Neural cell (in vitro differentiated cells): ENCODE measurements around the gene PRELP. TPM values are rescaled to one million over a fixed set of nuclear protein-coding genes. Genes with fewer than 3 reads are reported as not detected.

Source experiments
- H2AFZ ChIP-seq: fragments of 200-600, 300-800 bp; sonication (generic), shearing (Covaris generic); 2 replicates; pipeline ENCODE4 v1.6.0; 2014; ENCODE audit warnings: low read depth, mild to moderate bottlenecking, antibody characterized with exemption, low read length, moderate library complexity
- H3F3A ChIP-seq: fragments of 200-600 bp; shearing (Covaris generic); 2 replicates; pipeline ENCODE4 v1.6.1; 2016; ENCODE audit warnings: mild to moderate bottlenecking, moderate library complexity, mixed read lengths, antibody characterized with exemption, low read length; ENCODE audit not compliant: insufficient read depth, poor library complexity, severe bottlenecking
- H3K27ac ChIP-seq: fragments of 200-600, 300-800 bp; sonication (generic), shearing (Covaris generic); 2 replicates; pipeline ENCODE4 v1.5.1; 2014; ENCODE audit warnings: mild to moderate bottlenecking, low read length, moderate library complexity
- H3K27me3 ChIP-seq: fragments of 300-800, 200-600 bp; sonication (generic), shearing (Covaris generic); 2 replicates; pipeline ENCODE4 v1.6.0; 2014; ENCODE audit warnings: mild to moderate bottlenecking, low read depth, low read length, moderate library complexity; ENCODE audit not compliant: insufficient read depth
- H3K36me3 ChIP-seq: fragments of 300-800, 200-600 bp; sonication (generic), shearing (Covaris generic); 2 replicates; pipeline ENCODE4 v1.5.1; 2014; ENCODE audit warnings: mild to moderate bottlenecking, antibody characterized with exemption, low read length, moderate library complexity; ENCODE audit not compliant: insufficient read depth
- H3K4me2 ChIP-seq: fragments of 300-800, 200-600 bp; sonication (generic), shearing (Covaris generic); 2 replicates; pipeline ENCODE4 v1.6.0; 2014; ENCODE audit warnings: mild to moderate bottlenecking, low read length
- H3K4me3 ChIP-seq: fragments of 300-800, 200-600 bp; sonication (generic), shearing (Covaris generic); 2 replicates; pipeline ENCODE4 v1.5.1; 2014; ENCODE audit warnings: mild to moderate bottlenecking, low read length, moderate library complexity
- H3K79me2 ChIP-seq: fragments of 200-600 bp; shearing (Covaris generic); replicated peaks from 2 replicates; pipeline ENCODE4 v1.6.0; 2014; ENCODE audit warnings: mild to moderate bottlenecking, low read length, moderate library complexity; ENCODE audit not compliant: insufficient read depth
- H3K9ac ChIP-seq: fragments of 300-800, 200-600 bp; sonication (generic), shearing (Covaris generic); 2 replicates; pipeline ENCODE4 v1.6.1; 2016; ENCODE audit warnings: mild to moderate bottlenecking, low read length, mixed read lengths
- H3K9me2 ChIP-seq: fragments of 200-600 bp; shearing (Covaris generic); 2 replicates; pipeline ENCODE4 v1.6.1; 2016; ENCODE audit warnings: mild to moderate bottlenecking, low read length, mixed read lengths; ENCODE audit not compliant: insufficient read depth
- H3K9me3 ChIP-seq: fragments of 200-600, 300-800 bp; sonication (generic), shearing (Covaris generic); 2 replicates; pipeline ENCODE4 v1.6.1; 2016; ENCODE audit warnings: mild to moderate bottlenecking, mixed run types, low read length, moderate library complexity, mixed read lengths
- H4K20me1 ChIP-seq: fragments of 200-600 bp; shearing (Covaris generic); 2 replicates; pipeline ENCODE4 v1.6.1; 2016; ENCODE audit warnings: mild to moderate bottlenecking, mixed run types; ENCODE audit not compliant: insufficient read depth
- CTCF ChIP-seq: fragments of 450-650 bp; IDR thresholded peaks from 2 replicates; pipeline ENCODE4 v1.5.1; 2014; ENCODE audit warnings: antibody characterized with exemption, mild to moderate bottlenecking, moderate library complexity; ENCODE audit not compliant: poor library complexity, severe bottlenecking
- EP300 ChIP-seq: fragments of 450-650 bp; conservative IDR thresholded peaks from 2 replicates; pipeline ENCODE4 v1.6.1; 2014; ENCODE audit warnings: antibody characterized with exemption, mild to moderate bottlenecking, moderate library complexity; ENCODE audit not compliant: poor library complexity, severe bottlenecking
- EZH2 ChIP-seq: fragments of 200-600, 300-800 bp; shearing (Covaris generic), sonication (generic); IDR thresholded peaks from 2 replicates; pipeline ENCODE4 v1.6.1; 2014; ENCODE audit warnings: antibody characterized with exemption, low read length, borderline replicate concordance, mild to moderate bottlenecking; ENCODE audit not compliant: insufficient read depth, poor library complexity, severe bottlenecking
- MXI1 ChIP-seq: fragments of 450-650 bp; conservative IDR thresholded peaks from 2 replicates; pipeline ENCODE4 v1.6.1; 2014; ENCODE audit warnings: antibody characterized with exemption, mild to moderate bottlenecking; ENCODE audit not compliant: poor library complexity, severe bottlenecking
- POLR2AphosphoS5 ChIP-seq: IDR thresholded peaks from 2 replicates; pipeline ENCODE4 v1.6.1; 2012
- RAD21 ChIP-seq: fragments of 450-650 bp; conservative IDR thresholded peaks from 2 replicates; pipeline ENCODE4 v1.6.1; 2014; ENCODE audit warnings: antibody characterized with exemption, mild to moderate bottlenecking, moderate library complexity
- REST ChIP-seq: IDR thresholded peaks from 2 replicates; pipeline ENCODE4 v1.6.1; 2012; ENCODE audit warnings: borderline replicate concordance
- SMC3 ChIP-seq: fragments of 450-650 bp; conservative IDR thresholded peaks from 2 replicates; pipeline ENCODE4 v1.6.1; 2014; ENCODE audit warnings: antibody characterized with exemption, mild to moderate bottlenecking, moderate library complexity; ENCODE audit not compliant: poor library complexity
- TAF1 ChIP-seq: IDR thresholded peaks from 2 replicates; pipeline ENCODE4 v1.6.1; 2012; ENCODE audit warnings: low read depth
- polyA plus RNA-seq: library from polyadenylated mRNA; depleted of rRNA; stranded (reverse); fragments of >200 nt; gene quantifications from 2 replicates; pipeline ENCODE4 v1.2.3, GENCODE V29; 2014

PRELP gene
- polyA plus RNA-seq, 1 donor from 2014 or later, result not detected

GRCh38 chr1:203448521-203449061 is 27.0 kb upstream of the PRELP start:
- no peaks in the 10 kb centered on the region for H3K27me3 ChIP-seq
- no peak overlapping the region for H2AFZ ChIP-seq

GRCh38 chr1:203450001-203450400 is 25.6 kb upstream of the PRELP start:
- H3K4me2 ChIP-seq, result no peak overlapping the region
- H2AFZ ChIP-seq, result no peak overlapping the region
- no peak overlapping the region for H3K27ac ChIP-seq
- H3K9ac ChIP-seq, result no peak overlapping the region
- no peaks in the 10 kb centered on the region for H4K20me1 ChIP-seq
- H3K36me3 ChIP-seq, result no peaks in the 10 kb centered on the region
- no peaks in the 10 kb centered on the region for H3K79me2 ChIP-seq
- no peaks in the 10 kb centered on the region for H3K9me2 ChIP-seq
- no peaks in the 10 kb centered on the region for H3F3A ChIP-seq
- TF ChIP-seq EZH2 (no peak), RAD21 (no peak), EP300 (no peak), POLR2AphosphoS5 (no peak), SMC3 (no peak), CTCF (no peak), MXI1 (no peak), TAF1 (no peak), REST (no peak)
- H3K27me3 ChIP-seq, result no peaks in the 10 kb centered on the region
- no peak overlapping the region for H3K4me3 ChIP-seq
- H3K9me3 ChIP-seq, result peaks cover 2% of the 10 kb centered on the region

More at GRCh38 chr1:203448521-203449061, 27.0 kb upstream of the PRELP start:
- H3K4me3 ChIP-seq, result no peak overlapping the region
- no peaks in the 10 kb centered on the region for H4K20me1 ChIP-seq
- no peaks in the 10 kb centered on the region for H3K79me2 ChIP-seq
- H3K36me3 ChIP-seq, result no peaks in the 10 kb centered on the region
- no peaks in the 10 kb centered on the region for H3F3A ChIP-seq
- H3K9me2 ChIP-seq, result no peaks in the 10 kb centered on the region
- no peak overlapping the region for H3K4me2 ChIP-seq
- H3K27ac ChIP-seq, result no peak overlapping the region
- H3K9me3 ChIP-seq, result peaks cover 3% of the 10 kb centered on the region
- TF ChIP-seq REST (no peak), MXI1 (no peak), TAF1 (no peak)
- H3K9ac ChIP-seq, result no peak overlapping the region
